HG03108 (cell line): ENCODE results near the gene ZNF177.
A peak's percentile ranks its signal among the peaks of the same experiment; 100 is the strongest.
"Not testable (repeated sequence)": the region's sequence is repeated elsewhere in the genome, so short reads cannot be mapped to it uniquely, and the experiment has no call there.

Experiments used
- ATAC-seq: cut with Tn5 transposase; IDR thresholded peaks from one replicate; pipeline ENCODE4 v1.9.1; 2021; ENCODE audit warnings: moderate library complexity; ENCODE audit not compliant: unreplicated experiment

The ZNF177 gene

GRCh38 chr19:9362905-9363304 is at the start of gene ZNF177:
Gene ZNF177 (plus strand): TSS chr19:9363013. CDS start chr19:9378312, 15,299 bp downstream.
- no peak for ATAC-seq

- no peak for ATAC-seq
Observed at GRCh38 chr19:9313756-9314155, 49.1 kb upstream of the ZNF177 start.

GRCh38 chr19:9321338-9321737 is 41.5 kb upstream of the ZNF177 start:
- ATAC-seq: no peak

- not testable (repeated sequence) for ATAC-seq
Observed at GRCh38 chr19:9321756-9322155, 41.1 kb upstream of the ZNF177 start.

- ATAC-seq: not testable (repeated sequence)
Observed at GRCh38 chr19:9322201-9322600, 40.6 kb upstream of the ZNF177 start.

- ATAC-seq: peak; percentile 18
Observed at GRCh38 chr19:9323557-9323918, 39.3 kb upstream of the ZNF177 start.

- peak; percentile 96 for ATAC-seq
Observed at GRCh38 chr19:9323919-9324583, 38.8 kb upstream of the ZNF177 start, which contains the start of gene ZNF559. Gene ZNF559 (plus strand): TSS chr19:9324179. CDS start chr19:9338550, 14,371 bp downstream.

- no peak for ATAC-seq
Observed at GRCh38 chr19:9324584-9324962, 38.2 kb upstream of the ZNF177 start.

- ATAC-seq: no peak
Observed at GRCh38 chr19:9329999-9330398, 32.8 kb upstream of the ZNF177 start.

- ATAC-seq: no peak
Observed at GRCh38 chr19:9342610-9343304, 20.1 kb upstream of the ZNF177 start.

- no peak for ATAC-seq
Observed at GRCh38 chr19:9345005-9345404, 17.8 kb upstream of the ZNF177 start.

- ATAC-seq: no peak
Observed at GRCh38 chr19:9348253-9348652, 14.6 kb upstream of the ZNF177 start.

- ATAC-seq: no peak
Observed at GRCh38 chr19:9348671-9349070, 14.1 kb upstream of the ZNF177 start.

- no peak for ATAC-seq
Observed at GRCh38 chr19:9352505-9352904, 10.3 kb upstream of the ZNF177 start.

GRCh38 chr19:9353011-9353410 is 9.8 kb upstream of the ZNF177 start:
- ATAC-seq: no peak

GRCh38 chr19:9354651-9355050 is 8.2 kb upstream of the ZNF177 start:
- no peak for ATAC-seq

- ATAC-seq: no peak
Observed at GRCh38 chr19:9370738-9371619, 8.2 kb downstream of the ZNF177 start.

GRCh38 chr19:9381361-9381785 is 18.6 kb downstream of the ZNF177 start:
- ATAC-seq: no peak

GRCh38 chr19:9406798-9407352 is 44.1 kb downstream of the ZNF177 start:
- ATAC-seq: no peak

- ATAC-seq: no peak
Observed at GRCh38 chr19:9407827-9408226, 45.0 kb downstream of the ZNF177 start.

- ATAC-seq: no peak
Observed at GRCh38 chr19:9413240-9413954, 50.6 kb downstream of the ZNF177 start.
